Transverse colon (tissue), 4 donors: Measurements from ENCODE around the gene ZNF211. TPM values are rescaled to one million over a fixed set of nuclear protein-coding genes. Genes with fewer than 3 reads are reported as not detected.

Experiments
- DNase-seq: peaks from one replicate; pipeline ENCODE4 v3.0.0-alpha.2; 2019
- H3K27ac ChIP-seq, 4 donors: fragments of 200-600 bp; sonication (generic); 2 replicates each; pipeline ENCODE4 v1.5.1; 2016 to 2018; ENCODE audit warnings: inconsistent platforms in 4 of 4
- H3K27me3 ChIP-seq: fragments of 200-600 bp; sonication (generic); 2 replicates; pipeline ENCODE4 v1.5.1; 2017; ENCODE audit warnings: inconsistent platforms
- H3K36me3 ChIP-seq, 4 donors: fragments of 200-600 bp; sonication (generic); 2 replicates each; pipeline ENCODE4 v1.5.1; 2017 to 2019; ENCODE audit warnings: inconsistent platforms in 4 of 4
- H3K4me1 ChIP-seq, 4 donors: fragments of 200-600 bp; sonication (generic); 2 replicates each; pipeline ENCODE4 v1.5.1; 2017 to 2020; ENCODE audit warnings: inconsistent platforms in 4 of 4
- H3K4me3 ChIP-seq, 4 donors: fragments of 200-600 bp; sonication (generic); 1 replicate in 1 of 4; 2 replicates in 3 of 4; pipeline versions ENCODE4 v1.5.1 to v1.6.1; 2017 to 2019; ENCODE audit warnings: inconsistent platforms in 4 of 4
- H3K9me3 ChIP-seq, 2 donors: fragments of 200-600 bp; sonication (generic); 2 replicates each; pipeline ENCODE4 v1.5.1; 2017 to 2019; ENCODE audit warnings: inconsistent platforms in 2 of 2
- EP300 ChIP-seq: sonication (generic); formaldehyde crosslinking; IDR thresholded peaks from one replicate; pipeline ENCODE4 v1.6.1; 2017; ENCODE audit warnings: antibody characterized with exemption, low read depth
- POLR2A ChIP-seq: fragments of 450-650 bp; IDR thresholded peaks from one replicate; pipeline ENCODE4 v1.6.1; 2016; ENCODE audit warnings: antibody characterized with exemption, mild to moderate bottlenecking, moderate library complexity
- POLR2AphosphoS5 ChIP-seq, 3 donors: sonication (generic); formaldehyde crosslinking; IDR thresholded peaks; one replicate each; pipeline ENCODE4 v1.6.1; 2016; ENCODE audit warnings: antibody characterized with exemption in 3 of 3
- WGBS, 2 donors: methylation state at CpG; one replicate each; pipeline ENCODE4 v1.1.5; 2018; ENCODE audit warnings: low coverage in 1 of 2; 5-methylcytosine and 5-hydroxymethylcytosine counted together
- in situ Hi-C, 4 donors: fragments of 200-750 bp; cut with MboI; loops; one replicate each; pipeline versions ENCODE4 v1.15.0 to v1.15.1; 2017; ENCODE audit warnings: low sequenced_read_pairs in 3 of 4, low pct_ligation_motif_present in 1 of 4, low pct_unique_long_range_greater_than_20kb in 1 of 4
- intact Hi-C: fragments of 100-400 bp; cut with DNase I; formaldehyde crosslinking; loops from one replicate; pipeline ENCODE4 v1.15.1; 2023; ENCODE audit warnings: low total_unique reads
- total RNA-seq, 4 donors: library from RNA; depleted of rRNA; stranded (reverse); fragments of >200 nt; gene quantifications; one replicate each; pipeline ENCODE4 v1.1.0, GENCODE V29; 2016
- TF ChIP-seq, protein P1 (sequence below), 5 experiments: fragments of 200-600 bp in 3 of 5; fragments of 450-650 bp in 2 of 5; sonication (generic) in 3 of 5; IDR thresholded peaks; 1 replicate in 2 of 5; 2 replicates in 3 of 5; pipeline ENCODE4 v1.5.1; 2016 to 2017; ENCODE audit warnings: antibody characterized with exemption in 5 of 5, inconsistent platforms in 3 of 5, mild to moderate bottlenecking in 2 of 5, moderate library complexity in 1 of 5

The ZNF211 gene
- total RNA-seq, 4 donors from 2014 or later, result 5.6 to 60.1 (median 15.3) TPM

GRCh38 chr19:57671124-57671895, 38.3 kb downstream of the ZNF211 start:
- DNase-seq, result no peak

GRCh38 chr19:57672466-57672865, 39.5 kb downstream of the ZNF211 start:
- 73 to 77% methylated on average over 3 to 4 of the region's 4 CpGs for WGBS, 2 donors
- peaks cover 4% of the 10 kb centered on the region for H3K27me3 ChIP-seq
- H3K27ac ChIP-seq, result no peak overlapping the region
- no peak for DNase-seq
- no peak overlapping the region for H3K4me3 ChIP-seq
- no peak for TF ChIP-seq POLR2A
- in situ Hi-C loops (no loop called here), intact Hi-C loops (no loop called here)
- no peaks in the 10 kb centered on the region for H3K4me1 ChIP-seq
- H3K36me3 ChIP-seq, result no peaks in the 10 kb centered on the region
- no peaks in the 10 kb centered on the region for H3K9me3 ChIP-seq

More at GRCh38 chr19:57671124-57671895, 38.3 kb downstream of the ZNF211 start:
- Histone ChIP-seq H3K36me3 (no peaks in the 10 kb centered on the region), H3K4me3 (no peak overlapping the region), H3K27me3 (peaks cover 4% of the 10 kb centered on the region), H3K27ac (no peak overlapping the region), H3K9me3 (no peaks in the 10 kb centered on the region), H3K4me1 (no peaks in the 10 kb centered on the region)
- in situ Hi-C loops, result no loop called here
- intact Hi-C loops, result no loop called here
- 60 to 68% methylated on average over 3 to 7 of the region's 7 CpGs for WGBS, 2 donors
- TF ChIP-seq POLR2A (no peak), POLR2AphosphoS5 (IDR thresholded peaks at IDR 0.05) (no peak), EP300 (no peak)
- TF ChIP-seq, protein P1, sequence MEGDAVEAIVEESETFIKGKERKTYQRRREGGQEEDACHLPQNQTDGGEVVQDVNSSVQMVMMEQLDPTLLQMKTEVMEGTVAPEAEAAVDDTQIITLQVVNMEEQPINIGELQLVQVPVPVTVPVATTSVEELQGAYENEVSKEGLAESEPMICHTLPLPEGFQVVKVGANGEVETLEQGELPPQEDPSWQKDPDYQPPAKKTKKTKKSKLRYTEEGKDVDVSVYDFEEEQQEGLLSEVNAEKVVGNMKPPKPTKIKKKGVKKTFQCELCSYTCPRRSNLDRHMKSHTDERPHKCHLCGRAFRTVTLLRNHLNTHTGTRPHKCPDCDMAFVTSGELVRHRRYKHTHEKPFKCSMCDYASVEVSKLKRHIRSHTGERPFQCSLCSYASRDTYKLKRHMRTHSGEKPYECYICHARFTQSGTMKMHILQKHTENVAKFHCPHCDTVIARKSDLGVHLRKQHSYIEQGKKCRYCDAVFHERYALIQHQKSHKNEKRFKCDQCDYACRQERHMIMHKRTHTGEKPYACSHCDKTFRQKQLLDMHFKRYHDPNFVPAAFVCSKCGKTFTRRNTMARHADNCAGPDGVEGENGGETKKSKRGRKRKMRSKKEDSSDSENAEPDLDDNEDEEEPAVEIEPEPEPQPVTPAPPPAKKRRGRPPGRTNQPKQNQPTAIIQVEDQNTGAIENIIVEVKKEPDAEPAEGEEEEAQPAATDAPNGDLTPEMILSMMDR (IDR thresholded peaks at IDR 0.05), result no peak

GRCh38 chr19:57675881-57676280, 42.9 kb downstream of the ZNF211 start:
- Histone ChIP-seq H3K4me3 (no peak overlapping the region), H3K27ac (no peak overlapping the region), H3K27me3 (peaks cover 4% of the 10 kb centered on the region), H3K36me3 (no peaks in the 10 kb centered on the region), H3K4me1 (no peaks in the 10 kb centered on the region), H3K9me3 (peaks cover 0 to 3% of the 10 kb centered on the region in 2 donors)
- intact Hi-C loops, result no loop called here
- DNase-seq, result no peak
- TF ChIP-seq, protein P1 (IDR thresholded peaks at IDR 0.05), result no peak
- TF ChIP-seq POLR2A (no peak), POLR2AphosphoS5 (IDR thresholded peaks at IDR 0.05) (no peak)
- in situ Hi-C loops, result no loop called here
- WGBS, 2 donors, result 77 to 83% methylated on average over 2 of the region's 2 CpGs

GRCh38 chr19:57682226-57682766, 49.3 kb downstream of the ZNF211 start:
- in situ Hi-C loops, result no loop called here

GRCh38 chr19:57686727-57687126, 53.8 kb downstream of the ZNF211 start:
- no peak overlapping the region for H3K4me3 ChIP-seq
- H3K27me3 ChIP-seq, result no peaks in the 10 kb centered on the region
- no peak for DNase-seq
- WGBS, 2 donors, result 100% methylated on average over 1 to 3 of the region's 3 CpGs
- TF ChIP-seq POLR2AphosphoS5 (IDR thresholded peaks at IDR 0.05), result no peak
- TF ChIP-seq POLR2A, result no peak
- TF ChIP-seq, protein P1 (IDR thresholded peaks at IDR 0.05), result no peak
- no peak for TF ChIP-seq EP300
- H3K36me3 ChIP-seq, result peaks cover 1 to 50% (median 28%) of the 10 kb centered on the region in 4 donors
- peaks cover 63 to 88% of the 10 kb centered on the region in 2 donors for H3K9me3 ChIP-seq
- H3K27ac ChIP-seq, result no peak overlapping the region
- in situ Hi-C loops (no loop called here), intact Hi-C loops (no loop called here)
- peaks cover 4 to 11% (median 10%) of the 10 kb centered on the region in 4 donors for H3K4me1 ChIP-seq

More at GRCh38 chr19:57682226-57682766, 49.3 kb downstream of the ZNF211 start:
- H3K27me3 ChIP-seq, result no peaks in the 10 kb centered on the region
- 12% methylated on average over 14 of the region's 19 CpGs; no CpG with 5 or more reads in 1 of the 2 donors for WGBS, 2 donors
- H3K9me3 ChIP-seq, result peaks cover 27 to 50% of the 10 kb centered on the region in 2 donors
- H3K4me3 ChIP-seq, result peak overlapping the region; percentile 37 to 94 (median 72)
- DNase-seq, result no peak
- H3K4me1 ChIP-seq, result peaks cover 4 to 14% (median 12%) of the 10 kb centered on the region in 4 donors
- intact Hi-C loops, result no loop called here
- peaks cover 1 to 37% (median 21%) of the 10 kb centered on the region in 4 donors for H3K36me3 ChIP-seq
- TF ChIP-seq POLR2AphosphoS5 (IDR thresholded peaks at IDR 0.05) (no peak), EP300 (no peak), POLR2A (no peak)
- H3K27ac ChIP-seq, result peak overlapping the region; percentile 36 to 66 (median 44)
